Activated CD4-positive, alpha-beta T cell treated with anti-CD3 and anti-CD28 coated beads, Interleukin-2, amount 10 ng/mL, durations not matched to agents 7 days and 5 days (primary cell): Measurements from ENCODE around the gene KRT36. TPM values are rescaled to one million over a fixed set of nuclear protein-coding genes. Genes with fewer than 3 reads are reported as not detected.

ENCODE experiments used
- CTCF ChIA-PET: fragments of 350-600 bp; sonication (Branson Sonifier 250); formaldehyde crosslinking; loops from one replicate; lab custom pipeline; 2021; ENCODE audit warnings: antibody characterized with exemption; lab: Charles Lee
- POLR2A ChIA-PET: fragments of 350-600 bp; sonication (Branson Sonifier 250); formaldehyde crosslinking; loops from one replicate; lab custom pipeline; 2021; ENCODE audit warnings: antibody characterized with exemption; lab: Charles Lee
- DNase-seq: peaks from one replicate; pipeline ENCODE4 v3.0.0-alpha.2; 2020
- H3K27ac Mint-ChIP-seq: one replicate; pipeline ENCODE4 v1.8.0; 2021; ENCODE audit warnings: mild to moderate bottlenecking, moderate library complexity, mixed read lengths
- H3K27me3 Mint-ChIP-seq: one replicate; pipeline ENCODE4 v1.8.0; 2021; ENCODE audit warnings: mixed read lengths
- H3K36me3 Mint-ChIP-seq: one replicate; pipeline ENCODE4 v1.8.0; 2021; ENCODE audit warnings: low read depth, mixed read lengths
- H3K4me1 Mint-ChIP-seq: one replicate; pipeline ENCODE4 v1.8.0; 2021; ENCODE audit warnings: mixed read lengths
- H3K4me3 Mint-ChIP-seq: one replicate; pipeline ENCODE4 v1.8.0; 2021; ENCODE audit warnings: mild to moderate bottlenecking, moderate library complexity, mixed read lengths
- H3K9me3 Mint-ChIP-seq: one replicate; pipeline ENCODE4 v1.8.0; 2021; ENCODE audit warnings: mixed read lengths
- total RNA-seq, 2 experiments: library from RNA; stranded (reverse); gene quantifications; one replicate each; pipeline ENCODE4 v1.2.3, GENCODE V29; 2021

KRT36 gene
- total RNA-seq, 2 experiments from 2014 or later, result not detected

GRCh38 chr17:41505809-41506767 is 16.4 kb upstream of the KRT36 start:
- H3K27me3 Mint-ChIP-seq, result no peaks in the 10 kb centered on the region
- no peaks in the 10 kb centered on the region for H3K9me3 Mint-ChIP-seq
- H3K4me1 Mint-ChIP-seq, result no peaks in the 10 kb centered on the region
- POLR2A ChIA-PET, result no interaction called here
- no peak overlapping the region for H3K27ac Mint-ChIP-seq
- no peaks in the 10 kb centered on the region for H3K36me3 Mint-ChIP-seq
- CTCF ChIA-PET, result interaction anchor here (0.6 to 2.1 kb wide), 2 partner anchors 10 to 13 kb away, joined by 4 to 12 read pairs; partner anchors contain the start of gene KRT15
- DNase-seq, result no peak
- no peak overlapping the region for H3K4me3 Mint-ChIP-seq

- Mint-ChIP-seq H3K27ac (no peak within 1 kb of the TSS), H3K4me3 (no peak within 1 kb of the TSS), H3K36me3 (no peaks in the 10 kb centered on the region), H3K9me3 (no peaks in the 10 kb centered on the region), H3K4me1 (no peaks in the 10 kb centered on the region), H3K27me3 (no peaks in the 10 kb centered on the region)
- no peak for DNase-seq
- ChIA-PET POLR2A (no interaction called here), CTCF (interaction anchor here (0.6 to 2.9 kb wide), 4 partner anchors 10 to 13 kb away, joined by 3 to 12 read pairs (median 8); partner anchors contain the start of gene KRT15)
These were observed 15.5 kb upstream of the KRT36 start, which contains the start of gene KRT13 for GRCh38 chr17:41505007-41505808. Gene KRT13 (minus strand): TSS chr17:41505612. CDS start chr17:41505550, 62 bp downstream.

- POLR2A ChIA-PET, result no interaction called here
- CTCF ChIA-PET, result interaction anchor here (0.6 to 2.9 kb wide), 5 partner anchors 9 to 232 kb away, joined by 3 to 12 read pairs (median 5); no protein-coding TSS in a partner anchor
These were observed 14.7 kb upstream of the KRT36 start for GRCh38 chr17:41504246-41504977.

GRCh38 chr17:41503202-41503601 is 13.5 kb upstream of the KRT36 start:
- Mint-ChIP-seq H3K4me3 (no peak overlapping the region), H3K9me3 (no peaks in the 10 kb centered on the region), H3K4me1 (peaks cover 2% of the 10 kb centered on the region), H3K27ac (no peak overlapping the region), H3K36me3 (no peaks in the 10 kb centered on the region), H3K27me3 (peaks cover 2% of the 10 kb centered on the region)
- DNase-seq, result no peak
- POLR2A ChIA-PET, result no interaction called here
- CTCF ChIA-PET, result interaction anchor here (1.2 to 3.1 kb wide), 3 partner anchors 10 to 73 kb away, joined by 3 to 12 read pairs (median 11); no protein-coding TSS in a partner anchor

More at GRCh38 chr17:41504246-41504977, 14.7 kb upstream of the KRT36 start:
- Mint-ChIP-seq H3K9me3 (no peaks in the 10 kb centered on the region), H3K27ac (no peak overlapping the region), H3K27me3 (no peaks in the 10 kb centered on the region), H3K4me1 (peaks cover 2% of the 10 kb centered on the region), H3K36me3 (no peaks in the 10 kb centered on the region), H3K4me3 (no peak overlapping the region)
- no peak for DNase-seq

GRCh38 chr17:41500131-41500911 is 10.6 kb upstream of the KRT36 start:
- no peaks in the 10 kb centered on the region for H3K36me3 Mint-ChIP-seq
- ChIA-PET CTCF (interaction anchor here (1.6 kb wide), 1 partner anchor 11 kb away, joined by 4 read pairs; no protein-coding TSS in a partner anchor), POLR2A (no interaction called here)
- peaks cover 13% of the 10 kb centered on the region for H3K4me1 Mint-ChIP-seq
- H3K9me3 Mint-ChIP-seq, result no peaks in the 10 kb centered on the region
- DNase-seq, result no peak
- H3K27me3 Mint-ChIP-seq, result peaks cover 2% of the 10 kb centered on the region
- no peak overlapping the region for H3K4me3 Mint-ChIP-seq
- no peak overlapping the region for H3K27ac Mint-ChIP-seq

GRCh38 chr17:41499714-41500113 is 10.0 kb upstream of the KRT36 start:
- no peaks in the 10 kb centered on the region for H3K9me3 Mint-ChIP-seq
- H3K4me3 Mint-ChIP-seq, result no peak overlapping the region
- ChIA-PET CTCF (interaction anchor here (1.6 kb wide), 1 partner anchor 12 kb away, joined by 4 read pairs; no protein-coding TSS in a partner anchor), POLR2A (no interaction called here)
- peaks cover 2% of the 10 kb centered on the region for H3K27me3 Mint-ChIP-seq
- H3K4me1 Mint-ChIP-seq, result peaks cover 13% of the 10 kb centered on the region
- no peak overlapping the region for H3K27ac Mint-ChIP-seq
- no peaks in the 10 kb centered on the region for H3K36me3 Mint-ChIP-seq
- DNase-seq, result no peak

GRCh38 chr17:41498276-41498675 is 8.6 kb upstream of the KRT36 start:
- H3K4me3 Mint-ChIP-seq, result no peak overlapping the region
- ChIA-PET POLR2A (no interaction called here), CTCF (interaction anchor here (1.3 to 1.6 kb wide), 3 partner anchors 51 to 168 kb away, joined by 4 to 7 read pairs (median 5); no protein-coding TSS in a partner anchor)
- DNase-seq, result no peak
- H3K36me3 Mint-ChIP-seq, result no peaks in the 10 kb centered on the region
- H3K9me3 Mint-ChIP-seq, result no peaks in the 10 kb centered on the region
- peaks cover 13% of the 10 kb centered on the region for H3K4me1 Mint-ChIP-seq
- no peak overlapping the region for H3K27ac Mint-ChIP-seq
- peaks cover 2% of the 10 kb centered on the region for H3K27me3 Mint-ChIP-seq

- no peak overlapping the region for H3K4me3 Mint-ChIP-seq
- ChIA-PET POLR2A (no interaction called here), CTCF (interaction anchor here (1.3 to 2.8 kb wide), 3 partner anchors 52 to 169 kb away, joined by 4 to 10 read pairs (median 7); no protein-coding TSS in a partner anchor)
- peaks cover 13% of the 10 kb centered on the region for H3K4me1 Mint-ChIP-seq
- H3K36me3 Mint-ChIP-seq, result no peaks in the 10 kb centered on the region
- peak overlapping the region; percentile 74 for H3K27ac Mint-ChIP-seq
- peaks cover 2% of the 10 kb centered on the region for H3K27me3 Mint-ChIP-seq
- DNase-seq, result peak; percentile 76
- no peaks in the 10 kb centered on the region for H3K9me3 Mint-ChIP-seq
These were observed 7.2 kb upstream of the KRT36 start for GRCh38 chr17:41496803-41497484.

GRCh38 chr17:41494524-41494923 is 4.8 kb upstream of the KRT36 start:
- CTCF ChIA-PET, result interaction anchor here (1.2 to 2.8 kb wide), 2 partner anchors 10 to 54 kb away, joined by 3 to 10 read pairs; no protein-coding TSS in a partner anchor

GRCh38 chr17:41492771-41493170 is 3.1 kb upstream of the KRT36 start:
- no peak overlapping the region for H3K4me3 Mint-ChIP-seq
- ChIA-PET POLR2A (interaction anchor here (0.5 kb wide), 1 partner anchor 198 kb away, joined by 4 read pairs; no protein-coding TSS in a partner anchor), CTCF (interaction anchor here (1.2 to 2.7 kb wide), 2 partner anchors 11 to 173 kb away, joined by 4 to 12 read pairs; no protein-coding TSS in a partner anchor)
- H3K27me3 Mint-ChIP-seq, result no peaks in the 10 kb centered on the region
- peaks cover 19% of the 10 kb centered on the region for H3K4me1 Mint-ChIP-seq
- no peaks in the 10 kb centered on the region for H3K36me3 Mint-ChIP-seq
- no peak for DNase-seq
- no peak overlapping the region for H3K27ac Mint-ChIP-seq
- no peaks in the 10 kb centered on the region for H3K9me3 Mint-ChIP-seq

More at GRCh38 chr17:41494524-41494923, 4.8 kb upstream of the KRT36 start:
- Mint-ChIP-seq H3K4me3 (no peak overlapping the region), H3K4me1 (peaks cover 19% of the 10 kb centered on the region), H3K36me3 (no peaks in the 10 kb centered on the region), H3K27me3 (peaks cover 2% of the 10 kb centered on the region), H3K27ac (no peak overlapping the region), H3K9me3 (no peaks in the 10 kb centered on the region)
- POLR2A ChIA-PET, result no interaction called here
- DNase-seq, result no peak
